Measurements from ENCODE around the gene ACAD8. TPM values are rescaled to one million over a fixed set of nuclear protein-coding genes. Genes with fewer than 3 reads are reported as not detected.

The ACAD8 gene
- polyA plus RNA-seq (18.2 to 21.7 TPM (median 20.6 TPM) in 3 replicates), polyA minus RNA-seq (13.0 to 16.7 TPM (median 14.9 TPM) in 3 replicates)
- 14.1 TPM for polyA plus RNA-seq (2011; ENCODE audit: low read depth)
- polyA plus RNA-seq (2011; cell fraction: cytosol; rRNA removed): 11.8 and 12.8 TPM in 2 replicates
- 54.5 and 71.6 TPM in 2 replicates for polyA plus RNA-seq (2011; cell fraction: nucleus; rRNA removed)
- 14.3 and 27.2 TPM in 2 replicates for polyA plus RNA-seq (2012; ENCODE audit: low replicate concordance)
- polyA minus RNA-seq (2011; cell fraction: cytosol; rRNA and poly(A)+ RNA removed): 10.4 TPM
- polyA minus RNA-seq (2011; cell fraction: nucleus; rRNA and poly(A)+ RNA removed): 9.9 and 17.2 TPM in 2 replicates

- peak; percentile 82 for DNase-seq (ENCODE audit: low read depth, low spot score)
- peak within 1 kb of the TSS; percentile 66 for H2AFZ ChIP-seq (ENCODE audit: control insufficient read depth, low read length)
- peak within 1 kb of the TSS; percentile 74 for H3K9ac ChIP-seq (ENCODE audit: control insufficient read depth, extremely low read depth, insufficient read depth, low read length)
- H3K4me1 ChIP-seq (ENCODE audit: control insufficient read depth, extremely low read depth, insufficient read depth, low read length): peaks cover 7% of the 10 kb centered on the region
- no peak for FAIRE-seq
- peak within 1 kb of the TSS; percentile 78 for H3K4me2 ChIP-seq (ENCODE audit: control insufficient read depth, extremely low read depth, insufficient read depth, low read depth, low read length)
- dilution Hi-C loops (cut with MboI; ENCODE audit: extremely low pct_ligation_motif_present, low sequenced_read_pairs): no loop called here
- no peaks in the 10 kb centered on the region for H3K27me3 ChIP-seq (ENCODE audit: control insufficient read depth, extremely low read depth, insufficient read depth, low read length)
- no peak for TF ChIP-seq EZH2 (IDR thresholded peaks at IDR 0.05; ENCODE audit: low read length)
- TF ChIP-seq, protein P1, sequence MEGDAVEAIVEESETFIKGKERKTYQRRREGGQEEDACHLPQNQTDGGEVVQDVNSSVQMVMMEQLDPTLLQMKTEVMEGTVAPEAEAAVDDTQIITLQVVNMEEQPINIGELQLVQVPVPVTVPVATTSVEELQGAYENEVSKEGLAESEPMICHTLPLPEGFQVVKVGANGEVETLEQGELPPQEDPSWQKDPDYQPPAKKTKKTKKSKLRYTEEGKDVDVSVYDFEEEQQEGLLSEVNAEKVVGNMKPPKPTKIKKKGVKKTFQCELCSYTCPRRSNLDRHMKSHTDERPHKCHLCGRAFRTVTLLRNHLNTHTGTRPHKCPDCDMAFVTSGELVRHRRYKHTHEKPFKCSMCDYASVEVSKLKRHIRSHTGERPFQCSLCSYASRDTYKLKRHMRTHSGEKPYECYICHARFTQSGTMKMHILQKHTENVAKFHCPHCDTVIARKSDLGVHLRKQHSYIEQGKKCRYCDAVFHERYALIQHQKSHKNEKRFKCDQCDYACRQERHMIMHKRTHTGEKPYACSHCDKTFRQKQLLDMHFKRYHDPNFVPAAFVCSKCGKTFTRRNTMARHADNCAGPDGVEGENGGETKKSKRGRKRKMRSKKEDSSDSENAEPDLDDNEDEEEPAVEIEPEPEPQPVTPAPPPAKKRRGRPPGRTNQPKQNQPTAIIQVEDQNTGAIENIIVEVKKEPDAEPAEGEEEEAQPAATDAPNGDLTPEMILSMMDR (optimal IDR thresholded peaks at IDR 0.05 in 1 of 3, IDR thresholded peaks at IDR 0.05 in 1 of 3, conservative IDR thresholded peaks at IDR 0.05 in 1 of 3; ENCODE audit: extremely low read depth in 1 of 3, insufficient read depth in 2 of 3, low read length in 3 of 3): peak in 1 of 3 experiments; percentile 19
- peaks cover 2% of the 10 kb centered on the region for H3K9me1 ChIP-seq (ENCODE audit: control insufficient read depth, extremely low read depth, insufficient read depth, low read length)
- H3K9me3 ChIP-seq (ENCODE audit: control insufficient read depth, low read depth, low read length): no peaks in the 10 kb centered on the region
- H3K36me3 ChIP-seq (ENCODE audit: control insufficient read depth in 2 of 2, extremely low read depth in 1 of 2, insufficient read depth in 2 of 2, low read length in 2 of 2): peaks cover 8% of the 10 kb centered on the region in 2 experiments
- H3K27ac ChIP-seq (ENCODE audit: control insufficient read depth, insufficient read depth, low read length): peak within 1 kb of the TSS; percentile 25
- H3K4me3 ChIP-seq (ENCODE audit: control insufficient read depth in 2 of 3, extremely low read depth in 1 of 3, insufficient read depth in 2 of 3, low read depth in 1 of 3, low read length in 3 of 3): peak within 1 kb of the TSS; percentile 67 to 91 (median 74)
- no peaks in the 10 kb centered on the region for H4K20me1 ChIP-seq (ENCODE audit: control insufficient read depth, extremely low read depth, insufficient read depth, low read length)
- H3K79me2 ChIP-seq (ENCODE audit: control insufficient read depth, insufficient read depth, low read length): peaks cover 17% of the 10 kb centered on the region
Measured at GRCh38 chr11:134253188-134253993, at the start of gene ACAD8, which contains the start of gene THYN1. ACAD8 (plus strand) TSS chr11:134253568; CDS start chr11:134253601, 33 bp downstream. THYN1 (minus strand) TSS chr11:134253352; CDS start chr11:134252882, 470 bp downstream.

GRCh38 chr11:134205729-134206128, 47.6 kb upstream of the ACAD8 start:
- Histone ChIP-seq H3K4me3 (ENCODE audit: control insufficient read depth in 2 of 3, extremely low read depth in 1 of 3, insufficient read depth in 2 of 3, low read depth in 1 of 3, low read length in 3 of 3) (no peak overlapping the region), H2AFZ (ENCODE audit: control insufficient read depth, low read length) (peak overlapping the region; percentile 59), H3K36me3 (ENCODE audit: control insufficient read depth in 2 of 2, extremely low read depth in 1 of 2, insufficient read depth in 2 of 2, low read length in 2 of 2) (peaks cover 0 to 28% of the 10 kb centered on the region in 2 experiments), H4K20me1 (ENCODE audit: control insufficient read depth, extremely low read depth, insufficient read depth, low read length) (no peaks in the 10 kb centered on the region), H3K4me2 (ENCODE audit: control insufficient read depth, extremely low read depth, insufficient read depth, low read depth, low read length) (peak overlapping the region; percentile 56), H3K9ac (ENCODE audit: control insufficient read depth, extremely low read depth, insufficient read depth, low read length) (no peak overlapping the region), H3K9me3 (ENCODE audit: control insufficient read depth, low read depth, low read length) (no peaks in the 10 kb centered on the region), H3K4me1 (ENCODE audit: control insufficient read depth, extremely low read depth, insufficient read depth, low read length) (peaks cover 16% of the 10 kb centered on the region), H3K9me1 (ENCODE audit: control insufficient read depth, extremely low read depth, insufficient read depth, low read length) (no peaks in the 10 kb centered on the region), H3K79me2 (ENCODE audit: control insufficient read depth, insufficient read depth, low read length) (no peaks in the 10 kb centered on the region), H3K27me3 (ENCODE audit: control insufficient read depth, extremely low read depth, insufficient read depth, low read length) (no peaks in the 10 kb centered on the region), H3K27ac (ENCODE audit: control insufficient read depth, insufficient read depth, low read length) (peak overlapping the region; percentile 1)
- FAIRE-seq (peak; percentile 80), DNase-seq (ENCODE audit: low read depth, low spot score) (peak; percentile 13)
- dilution Hi-C loops (cut with MboI; ENCODE audit: extremely low pct_ligation_motif_present, low sequenced_read_pairs): no loop called here
- no peak for TF ChIP-seq EZH2 (IDR thresholded peaks at IDR 0.05; ENCODE audit: low read length)
- TF ChIP-seq, protein P1 (optimal IDR thresholded peaks at IDR 0.05 in 1 of 3, IDR thresholded peaks at IDR 0.05 in 1 of 3, conservative IDR thresholded peaks at IDR 0.05 in 1 of 3; ENCODE audit: extremely low read depth in 1 of 3, insufficient read depth in 2 of 3, low read length in 3 of 3): no peak

Data from keratinocyte (primary cell).